Calu3 (cell line): Measurements from ENCODE around the gene ZNF230. TPM values are rescaled to one million over a fixed set of nuclear protein-coding genes. Genes with fewer than 3 reads are reported as not detected.

ENCODE experiments used
- BruUV-seq: library from RNA; stranded (reverse); fragments of 400-500 nt; replicated peaks from 2 replicates; lab custom pipeline; 2021; lab: Mats Ljungman, UMichigan
- CTCF ChIA-PET: fragments of 300-600 bp; sonication (Branson Sonifier 250); formaldehyde crosslinking; loops from one replicate; lab custom pipeline; 2022; ENCODE audit warnings: antibody characterized with exemption; lab: Charles Lee
- DNase-seq: peaks from one replicate; pipeline ENCODE4 v3.0.0; 2022
- H3K27ac Mint-ChIP-seq: one replicate; pipeline ENCODE4 v1.8.0; 2022; ENCODE audit warnings: mixed read lengths; ENCODE audit not compliant: unreplicated experiment
- H3K27me3 Mint-ChIP-seq: one replicate; pipeline ENCODE4 v1.8.0; 2022; ENCODE audit warnings: mixed read lengths; ENCODE audit not compliant: unreplicated experiment
- H3K36me3 Mint-ChIP-seq: one replicate; pipeline ENCODE4 v1.8.0; 2022; ENCODE audit warnings: mild to moderate bottlenecking, moderate library complexity, mixed read lengths; ENCODE audit not compliant: insufficient read depth, unreplicated experiment
- H3K4me1 Mint-ChIP-seq: one replicate; pipeline ENCODE4 v1.8.0; 2022; ENCODE audit warnings: mild to moderate bottlenecking, low read depth, mixed read lengths; ENCODE audit not compliant: unreplicated experiment
- H3K4me3 Mint-ChIP-seq: one replicate; pipeline ENCODE4 v1.8.0; 2022; ENCODE audit warnings: mild to moderate bottlenecking, low read depth, moderate library complexity, mixed read lengths; ENCODE audit not compliant: unreplicated experiment
- H3K9me3 Mint-ChIP-seq: one replicate; pipeline ENCODE4 v1.8.0; 2022; ENCODE audit warnings: low read depth, mixed read lengths; ENCODE audit not compliant: unreplicated experiment
- CTCF ChIP-seq: fragments of 200-600 bp; IDR thresholded peaks from one replicate; pipeline ENCODE4 v1.8.0; 2022; ENCODE audit warnings: antibody characterized with exemption; ENCODE audit not compliant: unreplicated experiment
- intact Hi-C: fragments of 100-400 bp; cut with micrococcal nuclease; formaldehyde crosslinking; loops from one replicate; pipeline ENCODE4 v1.10.0; 2022; ENCODE audit not compliant: unreplicated experiment
- total RNA-seq: library from RNA; stranded (reverse); gene quantifications from 2 replicates; pipeline ENCODE4 v1.2.3, GENCODE V29; 2022

ZNF230 gene
- total RNA-seq, 1 experiment from 2014 or later: 7.8 TPM

DNA sequence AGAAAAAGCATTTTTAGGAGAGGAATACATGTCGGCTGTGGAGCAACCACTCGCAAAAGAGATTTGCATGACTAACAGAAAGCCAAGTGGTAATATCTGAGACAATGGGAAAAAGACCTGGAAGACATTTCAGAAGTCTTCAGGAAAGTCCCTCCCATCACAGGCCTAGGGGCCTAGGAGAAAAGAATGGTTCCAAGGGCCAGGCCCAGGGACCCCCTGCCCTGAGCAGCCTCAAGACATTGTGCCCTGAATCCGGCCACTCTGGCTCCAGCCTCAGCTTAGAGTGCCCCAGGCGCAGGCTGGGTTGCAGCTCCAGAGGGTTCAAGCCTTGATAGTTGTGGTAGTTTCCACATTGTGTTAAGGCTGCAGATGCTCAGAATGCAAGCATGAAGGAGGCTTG lies 42.3 kb upstream of the ZNF230 start:
- intact Hi-C loops: no loop called here
- BruUV-seq: no TSS peak
- no peak overlapping the region for H3K27ac Mint-ChIP-seq
- no peaks in the 10 kb centered on the region for H3K27me3 Mint-ChIP-seq
- H3K4me3 Mint-ChIP-seq: no peak overlapping the region
- no peaks in the 10 kb centered on the region for H3K4me1 Mint-ChIP-seq
- H3K36me3 Mint-ChIP-seq: no peaks in the 10 kb centered on the region
- CTCF ChIA-PET: interaction anchor here (0.5 kb wide), 1 partner anchor 361 kb away, joined by 3 read pairs; no protein-coding TSS in a partner anchor
- TF ChIP-seq CTCF: no peak
- no peak for DNase-seq
- peaks cover 34% of the 10 kb centered on the region for H3K9me3 Mint-ChIP-seq

- no peak overlapping the region for H3K27ac Mint-ChIP-seq
- no peak for TF ChIP-seq CTCF
- no peak overlapping the region for H3K4me3 Mint-ChIP-seq
- intact Hi-C loops: no loop called here
- CTCF ChIA-PET: no interaction called here
- BruUV-seq: no TSS peak
- H3K36me3 Mint-ChIP-seq: peaks cover 14% of the 10 kb centered on the region
- H3K4me1 Mint-ChIP-seq: no peaks in the 10 kb centered on the region
- no peak for DNase-seq
- peaks cover 45% of the 10 kb centered on the region for H3K9me3 Mint-ChIP-seq
- no peaks in the 10 kb centered on the region for H3K27me3 Mint-ChIP-seq
These were observed 36.6 kb upstream of the ZNF230 start for GRCh38 chr19:43966079-43966694.

DNA sequence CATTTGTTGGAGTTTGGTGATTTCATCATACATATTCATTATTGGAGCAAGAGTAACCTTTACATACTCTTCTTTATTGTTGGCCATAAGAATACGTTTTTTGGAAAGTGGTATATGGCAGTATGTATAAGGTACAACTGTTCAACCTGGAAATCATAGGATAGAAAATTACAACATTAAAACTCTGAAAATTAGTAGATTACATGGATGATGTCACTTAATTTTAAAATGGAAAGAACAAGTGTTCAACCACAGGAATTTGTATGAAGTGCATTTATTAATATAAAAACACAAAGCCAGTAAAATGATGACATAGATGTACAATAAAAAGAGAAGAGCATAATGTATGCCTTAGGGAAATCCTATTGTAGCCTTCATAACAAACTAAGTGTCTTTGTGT lies 26.0 kb upstream of the ZNF230 start:
- no peak for DNase-seq
- intact Hi-C loops: no loop called here
- Mint-ChIP-seq H3K36me3 (peaks cover 21% of the 10 kb centered on the region), H3K27ac (no peak overlapping the region), H3K4me3 (no peak overlapping the region), H3K4me1 (no peaks in the 10 kb centered on the region), H3K27me3 (no peaks in the 10 kb centered on the region), H3K9me3 (peaks cover 18% of the 10 kb centered on the region)
- CTCF ChIA-PET: no interaction called here
- TF ChIP-seq CTCF: no peak
- BruUV-seq: no TSS peak

GRCh38 chr19:43983544-43983911 lies 19.2 kb upstream of the ZNF230 start:
- TF ChIP-seq CTCF: no peak
- Mint-ChIP-seq H3K27me3 (no peaks in the 10 kb centered on the region), H3K9me3 (peaks cover 9% of the 10 kb centered on the region), H3K4me3 (peak overlapping the region; percentile 83), H3K4me1 (no peaks in the 10 kb centered on the region), H3K36me3 (peaks cover 11% of the 10 kb centered on the region), H3K27ac (no peak overlapping the region)
- BruUV-seq: no TSS peak
- CTCF ChIA-PET: no interaction called here
- intact Hi-C loops: no loop called here
- no peak for DNase-seq
